Lung (tissue), 12 donors: ENCODE data around the gene PIM1. TPM values are rescaled to one million over a fixed set of nuclear protein-coding genes. Genes with fewer than 3 reads are reported as not detected.

Experiments
- ATAC-seq: fragments of 200-7000 bp; cut with Tn5 transposase; one replicate; pipeline ENCODE4 v1.9.1; 2020; ENCODE audit warnings: moderate number of reproducible peaks; ENCODE audit not compliant: insufficient read depth, low FRiP score
- DNase-seq, 3 donors: peaks; one replicate each; pipeline ENCODE4 v3.0.0-alpha.2; 2013 to 2017
- H3K27ac ChIP-seq, 2 donors: one replicate each; pipeline ENCODE4 v1.5.1; 2013; ENCODE audit warnings: mild to moderate bottlenecking in 2 of 2, moderate library complexity in 2 of 2, control low read depth in 1 of 2, inconsistent platforms in 1 of 2, low read depth in 1 of 2, low read length in 1 of 2
- H3K27me3 ChIP-seq, 3 donors: one replicate each; pipeline ENCODE4 v1.5.1; 2013; ENCODE audit warnings: low read length in 2 of 3; ENCODE audit not compliant: control insufficient read depth in 3 of 3, insufficient read depth in 3 of 3
- H3K36me3 ChIP-seq, 4 donors: one replicate each; pipeline ENCODE4 v1.5.1; 2013; ENCODE audit warnings: low read length in 4 of 4, mild to moderate bottlenecking in 1 of 4, moderate library complexity in 1 of 4; ENCODE audit not compliant: control insufficient read depth in 4 of 4, insufficient read depth in 4 of 4
- H3K4me1 ChIP-seq, 5 donors: one replicate each; pipeline ENCODE4 v1.5.1; 2013; ENCODE audit warnings: low read length in 5 of 5, mild to moderate bottlenecking in 2 of 5, moderate library complexity in 1 of 5; ENCODE audit not compliant: control insufficient read depth in 5 of 5, insufficient read depth in 5 of 5
- H3K4me3 ChIP-seq: one replicate; pipeline ENCODE4 v1.5.1; 2013; ENCODE audit warnings: mild to moderate bottlenecking, control low read depth, moderate library complexity
- H3K9ac ChIP-seq, 2 donors: one replicate each; pipeline ENCODE4 v1.5.1; 2013; ENCODE audit warnings: low read length in 2 of 2, control low read depth in 1 of 2; ENCODE audit not compliant: insufficient read depth in 1 of 2
- H3K9me3 ChIP-seq, 4 donors: one replicate each; pipeline ENCODE4 v1.5.1; 2013; ENCODE audit warnings: low read length in 3 of 4, mild to moderate bottlenecking in 1 of 4, moderate library complexity in 1 of 4; ENCODE audit not compliant: control insufficient read depth in 4 of 4, insufficient read depth in 3 of 4
- WGBS, 2 donors: extraction: QIAGEN DNeasy Blood & Tissue Kit; methylation state at CpG; one replicate each; pipeline ENCODE4 v1.1.7; 2013; 5-methylcytosine and 5-hydroxymethylcytosine counted together
- polyA plus RNA-seq, 2 donors: library from polyadenylated mRNA; stranded (reverse); fragments of 200-250 nt; gene quantifications; one replicate each; pipeline ENCODE4 v1.2.1, GENCODE V29; 2013
- total RNA-seq, 2 donors: library from RNA; depleted of rRNA in 1 of 2; stranded (reverse); fragments of >200 nt in 1 of 2; gene quantifications; one replicate each; pipeline ENCODE4 v1.2.1, GENCODE V29; 2014 to 2021
- TF ChIP-seq, protein P1 (sequence below): IDR thresholded peaks from 2 replicates; pipeline ENCODE4 v1.5.1; 2012; ENCODE audit warnings: mild to moderate bottlenecking; ENCODE audit errors: control extremely low read depth, extremely low read depth
- donor health status: control.
- donor health status: control.
- donor health status: Bipolar disorder and iron deficiency.
- donor health status: healthy.
- donor health status: DM: yes; HTN: yes; CAD: no.

Gene PIM1
- total and polyA plus RNA-seq, 4 donors = 43.2 to 108 (median 52.0) TPM

DNA sequence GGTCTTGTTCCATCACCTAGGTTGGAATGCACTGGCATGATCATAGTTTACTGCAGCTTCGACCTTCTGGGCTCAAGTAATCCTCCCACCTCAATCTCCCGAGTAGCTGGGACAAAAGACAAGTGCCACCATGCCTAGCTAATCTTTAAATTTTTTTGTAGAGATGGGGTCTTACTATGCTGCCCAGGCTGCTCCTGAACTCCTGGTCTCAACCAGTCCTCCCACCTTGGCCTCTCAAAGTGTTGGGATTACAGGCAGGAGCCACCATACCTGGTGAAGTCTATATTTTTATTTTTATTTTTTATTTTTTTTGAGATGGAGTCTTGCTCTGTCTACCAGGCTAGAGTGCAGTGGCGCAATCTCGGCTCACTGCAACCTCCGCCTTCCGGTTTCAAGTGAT lies 11.4 kb upstream of the PIM1 start:
- H3K9me3 ChIP-seq = no peaks in the 10 kb centered on the region
- no peaks in the 10 kb centered on the region for H3K27me3 ChIP-seq
- H3K4me3 ChIP-seq = no peak overlapping the region
- TF ChIP-seq, protein P1, sequence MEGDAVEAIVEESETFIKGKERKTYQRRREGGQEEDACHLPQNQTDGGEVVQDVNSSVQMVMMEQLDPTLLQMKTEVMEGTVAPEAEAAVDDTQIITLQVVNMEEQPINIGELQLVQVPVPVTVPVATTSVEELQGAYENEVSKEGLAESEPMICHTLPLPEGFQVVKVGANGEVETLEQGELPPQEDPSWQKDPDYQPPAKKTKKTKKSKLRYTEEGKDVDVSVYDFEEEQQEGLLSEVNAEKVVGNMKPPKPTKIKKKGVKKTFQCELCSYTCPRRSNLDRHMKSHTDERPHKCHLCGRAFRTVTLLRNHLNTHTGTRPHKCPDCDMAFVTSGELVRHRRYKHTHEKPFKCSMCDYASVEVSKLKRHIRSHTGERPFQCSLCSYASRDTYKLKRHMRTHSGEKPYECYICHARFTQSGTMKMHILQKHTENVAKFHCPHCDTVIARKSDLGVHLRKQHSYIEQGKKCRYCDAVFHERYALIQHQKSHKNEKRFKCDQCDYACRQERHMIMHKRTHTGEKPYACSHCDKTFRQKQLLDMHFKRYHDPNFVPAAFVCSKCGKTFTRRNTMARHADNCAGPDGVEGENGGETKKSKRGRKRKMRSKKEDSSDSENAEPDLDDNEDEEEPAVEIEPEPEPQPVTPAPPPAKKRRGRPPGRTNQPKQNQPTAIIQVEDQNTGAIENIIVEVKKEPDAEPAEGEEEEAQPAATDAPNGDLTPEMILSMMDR = no peak
- WGBS, 2 donors = 97 to 98% methylated on average over 6 of the region's 6 CpGs
- DNase-seq = no peak
- no peak overlapping the region for H3K27ac ChIP-seq
- H3K4me1 ChIP-seq = peaks cover 0 to 2% (median 0%) of the 10 kb centered on the region in 5 donors
- H3K9ac ChIP-seq = no peak overlapping the region
- ATAC-seq = no peak
- no peaks in the 10 kb centered on the region for H3K36me3 ChIP-seq

DNA sequence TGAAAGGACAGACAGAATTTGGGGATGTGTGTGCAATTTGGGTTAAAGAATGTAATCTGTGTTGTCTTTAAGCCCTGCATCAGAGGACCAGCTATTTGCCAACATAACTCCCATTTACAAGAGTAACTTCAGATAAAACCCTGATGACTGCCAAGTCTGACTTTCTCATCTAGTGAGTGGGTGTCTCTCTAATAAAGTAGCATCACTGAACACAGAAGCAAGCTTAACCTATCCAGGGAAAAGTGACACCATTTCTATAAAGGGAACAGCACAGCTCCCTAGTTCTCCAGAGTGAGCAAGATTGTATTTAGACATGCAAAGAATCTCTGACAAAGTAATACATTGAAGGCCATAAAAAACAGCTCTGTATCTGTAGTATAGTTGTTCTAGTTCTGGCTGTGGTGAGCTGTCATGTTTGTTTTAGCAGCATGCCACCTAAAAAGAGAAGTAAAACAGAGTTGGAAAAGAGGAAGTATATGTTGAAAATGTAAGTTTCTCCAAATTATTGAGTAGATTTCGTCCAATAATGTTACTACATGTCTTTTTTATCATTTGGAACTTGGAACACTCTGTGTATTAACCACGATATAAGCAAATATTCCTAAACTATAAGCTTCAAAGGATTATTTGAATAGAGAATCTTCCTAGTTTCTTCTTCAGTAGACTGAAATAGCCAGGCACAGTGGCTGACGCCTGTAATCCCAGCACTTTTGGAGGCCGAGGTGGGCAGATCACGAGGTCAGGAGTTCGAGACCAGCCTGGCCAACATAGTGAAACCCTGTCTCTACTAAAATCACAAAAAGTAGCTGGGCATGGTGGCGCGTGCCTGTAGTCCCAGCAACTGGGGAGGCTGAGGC lies 8.8 kb upstream of the PIM1 start:
- H3K27ac ChIP-seq = no peak overlapping the region
- no peak overlapping the region for H3K4me3 ChIP-seq
- DNase-seq (peak in 2 of 3 donors; percentile 36 to 39), ATAC-seq (no peak)
- H3K27me3 ChIP-seq = no peaks in the 10 kb centered on the region
- H3K9me3 ChIP-seq = no peaks in the 10 kb centered on the region
- TF ChIP-seq, protein P1 = no peak
- H3K36me3 ChIP-seq = no peaks in the 10 kb centered on the region
- H3K4me1 ChIP-seq = peaks cover 0 to 2% (median 0%) of the 10 kb centered on the region in 5 donors
- H3K9ac ChIP-seq = no peak overlapping the region
- WGBS, 2 donors = 64 to 81% methylated on average over 8 of the region's 8 CpGs

DNA sequence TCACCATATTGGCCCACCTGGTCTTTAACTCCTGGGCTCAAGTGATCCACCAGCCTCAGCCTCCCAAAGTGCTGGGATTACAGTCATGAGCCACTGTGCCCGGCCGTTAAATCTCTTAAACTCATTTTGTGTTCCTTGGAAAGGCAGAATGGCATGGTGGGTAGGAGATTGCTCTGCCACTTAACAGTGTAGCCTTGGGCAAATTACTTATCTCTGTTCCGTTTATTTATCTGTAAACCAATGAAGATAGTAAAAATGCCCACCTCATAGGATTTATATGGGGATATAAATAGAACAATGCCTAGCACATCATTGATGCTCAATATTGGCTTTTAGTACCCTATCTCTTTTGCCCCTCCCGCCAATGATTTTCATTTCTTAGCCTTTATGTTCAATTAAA lies 7.2 kb upstream of the PIM1 start:
- no peak overlapping the region for H3K4me3 ChIP-seq
- H3K4me1 ChIP-seq = peaks cover 0 to 2% (median 0%) of the 10 kb centered on the region in 5 donors
- no peak overlapping the region for H3K27ac ChIP-seq
- ATAC-seq (no peak), DNase-seq (no peak)
- TF ChIP-seq, protein P1 = no peak
- WGBS, 2 donors = 94 to 96% methylated on average over 4 of the region's 4 CpGs
- no peaks in the 10 kb centered on the region for H3K9me3 ChIP-seq
- no peaks in the 10 kb centered on the region for H3K36me3 ChIP-seq
- no peaks in the 10 kb centered on the region for H3K27me3 ChIP-seq
- H3K9ac ChIP-seq = no peak overlapping the region
